AG04449 (cell line): ENCODE data around the gene PIGV.
A peak's percentile ranks its signal among the peaks of the same experiment; 100 is the strongest.

Experiments
- CTCF ChIA-PET: fragments of 350-600 bp; formaldehyde crosslinking; extraction: SDS; loops from one replicate; lab custom pipeline; 2021; ENCODE audit warnings: antibody characterized with exemption; lab: Yijun Ruan, JAX
- POLR2A ChIA-PET: fragments of 400-600, 350-600 bp; formaldehyde crosslinking; extraction: SDS; loops from one replicate; lab custom pipeline; 2020; ENCODE audit warnings: antibody characterized with exemption, inconsistent platforms; lab: Yijun Ruan, JAX
- DNase-seq: peaks from one replicate; pipeline ENCODE4 v3.0.0-alpha.2; 2010; ENCODE audit warnings: low read depth, low spot score
- H3K4me3 ChIP-seq: 2 replicates; pipeline ENCODE4 v1.5.1; 2011; ENCODE audit warnings: low read depth, mild to moderate bottlenecking, control low read depth, low read length
- TF ChIP-seq, protein P1 (sequence below): IDR thresholded peaks from one replicate; pipeline ENCODE4 v1.5.1; 2011; ENCODE audit warnings: mild to moderate bottlenecking, moderate library complexity, low read length, control low read depth, inconsistent platforms; ENCODE audit not compliant: insufficient read depth; ENCODE audit errors: missing control alignments

Gene PIGV

GRCh38 chr1:26784023-26784871 lies 3.5 kb upstream of the PIGV start:
- TF ChIP-seq, protein P1, sequence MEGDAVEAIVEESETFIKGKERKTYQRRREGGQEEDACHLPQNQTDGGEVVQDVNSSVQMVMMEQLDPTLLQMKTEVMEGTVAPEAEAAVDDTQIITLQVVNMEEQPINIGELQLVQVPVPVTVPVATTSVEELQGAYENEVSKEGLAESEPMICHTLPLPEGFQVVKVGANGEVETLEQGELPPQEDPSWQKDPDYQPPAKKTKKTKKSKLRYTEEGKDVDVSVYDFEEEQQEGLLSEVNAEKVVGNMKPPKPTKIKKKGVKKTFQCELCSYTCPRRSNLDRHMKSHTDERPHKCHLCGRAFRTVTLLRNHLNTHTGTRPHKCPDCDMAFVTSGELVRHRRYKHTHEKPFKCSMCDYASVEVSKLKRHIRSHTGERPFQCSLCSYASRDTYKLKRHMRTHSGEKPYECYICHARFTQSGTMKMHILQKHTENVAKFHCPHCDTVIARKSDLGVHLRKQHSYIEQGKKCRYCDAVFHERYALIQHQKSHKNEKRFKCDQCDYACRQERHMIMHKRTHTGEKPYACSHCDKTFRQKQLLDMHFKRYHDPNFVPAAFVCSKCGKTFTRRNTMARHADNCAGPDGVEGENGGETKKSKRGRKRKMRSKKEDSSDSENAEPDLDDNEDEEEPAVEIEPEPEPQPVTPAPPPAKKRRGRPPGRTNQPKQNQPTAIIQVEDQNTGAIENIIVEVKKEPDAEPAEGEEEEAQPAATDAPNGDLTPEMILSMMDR = no peak
- H3K4me3 ChIP-seq = no peak overlapping the region
- no peak for DNase-seq
- POLR2A ChIA-PET = no interaction called here
- CTCF ChIA-PET = interaction anchor here (2.4 to 9.4 kb wide), 2 partner anchors 10 to 180 kb away, joined by 11 to 509 read pairs; no protein-coding TSS in a partner anchor

DNA sequence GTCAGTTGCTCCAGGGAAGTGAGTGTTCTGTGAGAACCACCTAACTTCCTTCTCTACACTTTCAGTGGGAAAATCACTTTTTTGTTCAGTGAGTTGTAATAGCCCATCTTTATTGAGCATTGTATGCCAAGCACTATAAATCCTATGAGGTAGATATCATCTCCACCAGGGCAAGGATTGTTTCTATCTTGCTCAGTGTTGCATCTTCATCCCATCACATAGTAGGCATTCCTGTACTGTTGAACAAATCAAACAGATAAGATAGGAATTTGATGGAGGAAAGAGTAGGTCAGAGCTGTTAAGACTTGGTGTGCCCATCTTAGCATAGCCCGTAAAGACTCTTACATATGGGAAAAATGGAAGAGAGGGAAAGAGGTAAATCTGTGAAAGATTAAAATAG lies 2.9 kb upstream of the PIGV start:
- ChIA-PET CTCF (interaction anchor here (2.4 to 9.4 kb wide), 2 partner anchors 11 to 181 kb away, joined by 11 to 509 read pairs; no protein-coding TSS in a partner anchor), POLR2A (interaction anchor here (1.6 kb wide), 1 partner anchor 13 kb away, joined by 8 read pairs; no protein-coding TSS in a partner anchor)
- no peak for DNase-seq
- H3K4me3 ChIP-seq = no peak overlapping the region
- TF ChIP-seq, protein P1 = no peak

GRCh38 chr1:26785611-26786436 lies 1.9 kb upstream of the PIGV start:
- TF ChIP-seq, protein P1 = no peak
- POLR2A ChIA-PET = interaction anchor here (0.5 to 1.6 kb wide), 6 partner anchors 12 to 93 kb away, joined by 3 to 8 read pairs (median 3); no protein-coding TSS in a partner anchor
- no peak overlapping the region for H3K4me3 ChIP-seq
- DNase-seq = no peak
- CTCF ChIA-PET = interaction anchor here (0.6 to 9.4 kb wide), 6 partner anchors 12 to 182 kb away, joined by 3 to 509 read pairs (median 4); no protein-coding TSS in a partner anchor

DNA sequence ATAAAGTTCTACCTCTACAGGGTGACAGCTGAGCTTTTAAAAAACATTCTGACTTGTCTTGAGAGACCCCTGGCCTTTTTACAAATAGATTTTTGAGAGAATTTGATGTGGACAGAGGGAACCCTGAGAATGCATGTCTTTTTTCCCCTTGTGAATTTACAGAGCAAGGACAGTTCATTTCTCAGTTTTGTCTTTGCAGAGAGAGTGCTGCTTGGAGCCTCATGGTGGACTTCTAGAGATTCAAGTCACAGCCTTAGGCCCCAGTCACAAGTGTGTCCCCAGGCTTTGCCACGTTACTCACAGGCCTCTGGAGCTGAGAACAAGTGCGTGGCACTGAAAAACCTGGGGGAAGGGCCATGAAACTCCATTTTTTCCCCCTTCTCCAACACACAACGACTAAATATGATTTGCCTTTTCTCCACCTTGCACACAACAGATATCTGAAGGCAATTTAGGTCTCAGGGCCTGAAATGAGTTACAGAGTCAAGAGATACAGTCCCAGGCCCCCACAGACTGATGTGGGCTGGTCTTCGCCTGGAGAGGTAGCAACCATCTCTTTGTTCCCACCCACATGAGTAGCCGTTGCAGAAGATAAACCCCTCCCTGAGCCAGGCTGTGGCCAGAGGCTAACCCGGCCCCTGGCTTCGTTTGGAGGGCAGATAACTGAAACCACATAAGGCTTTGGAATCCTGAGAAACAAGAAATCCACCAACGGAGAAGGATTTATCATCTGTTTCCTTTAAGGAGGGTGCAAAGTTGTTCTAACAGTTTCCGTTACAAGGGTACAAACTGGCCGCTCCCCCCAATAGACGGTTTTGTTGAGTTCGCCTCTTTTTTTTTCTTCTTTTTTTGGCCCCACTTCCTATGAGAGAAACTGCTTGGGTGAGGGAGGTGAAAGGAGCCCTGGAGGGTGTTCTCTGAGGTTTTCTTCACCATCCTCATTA lies 1.0 kb upstream of the PIGV start:
- POLR2A ChIA-PET = interaction anchor here (0.8 to 2.2 kb wide), 8 partner anchors 13 to 94 kb away, joined by 3 to 12 read pairs (median 4); no protein-coding TSS in a partner anchor
- TF ChIP-seq, protein P1 = no peak
- no peak for DNase-seq
- peak overlapping the region; percentile 73 for H3K4me3 ChIP-seq
- CTCF ChIA-PET = interaction anchor here (0.6 to 9.4 kb wide), 8 partner anchors 13 to 182 kb away, joined by 3 to 509 read pairs (median 7); no protein-coding TSS in a partner anchor

DNA sequence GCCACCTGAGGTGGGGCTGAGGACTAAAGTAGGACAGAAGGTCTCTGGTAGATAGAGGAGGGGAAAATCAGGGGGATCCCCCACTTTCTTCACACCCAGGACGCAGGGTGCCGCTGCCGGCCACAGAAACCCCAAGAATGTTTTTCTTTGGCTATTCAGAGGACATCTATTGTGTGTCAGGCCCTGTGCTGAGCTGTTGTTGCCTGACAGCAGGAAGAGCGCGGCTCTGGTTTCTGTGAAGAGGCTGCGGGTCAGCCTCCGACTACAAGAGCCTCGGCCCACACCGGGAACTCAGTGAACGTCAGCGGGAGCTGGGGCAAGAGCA lies 407 bp upstream of the PIGV start:
- DNase-seq = no peak
- peak overlapping the region; percentile 73 for H3K4me3 ChIP-seq
- ChIA-PET POLR2A (interaction anchor here (0.6 to 2.5 kb wide), 10 partner anchors 8 to 181 kb away, joined by 3 to 34 read pairs (median 6); no protein-coding TSS in a partner anchor), CTCF (interaction anchor here (0.7 to 9.4 kb wide), 13 partner anchors 9 to 183 kb away, joined by 3 to 509 read pairs (median 17); no protein-coding TSS in a partner anchor)
- TF ChIP-seq, protein P1 = no peak
